Neutrophil (primary cell): ENCODE measurements around the gene HEBP1.

Source experiments
- H3K27ac ChIP-seq: fragments of 200-600 bp; sonication (generic); 2 replicates; pipeline ENCODE4 v1.5.1; 2016; ENCODE audit warnings: mild to moderate bottlenecking, moderate library complexity
- H3K27me3 ChIP-seq: fragments of 200-600 bp; sonication (generic); 2 replicates; pipeline ENCODE4 v1.6.0; 2016; ENCODE audit warnings: mild to moderate bottlenecking
- H3K36me3 ChIP-seq: fragments of 200-600 bp; sonication (generic); 2 replicates; pipeline ENCODE4 v1.5.1; 2017
- H3K4me1 ChIP-seq, 2 experiments: fragments of 200-600 bp in 1 of 2; sonication (generic) in 1 of 2; 1 replicate in 1 of 2; 2 replicates in 1 of 2; pipeline versions ENCODE4 v1.5.1 to v1.6.1; 2013 to 2016; ENCODE audit warnings: low read depth in 1 of 2, low read length in 1 of 2, mild to moderate bottlenecking in 1 of 2, moderate library complexity in 1 of 2; ENCODE audit not compliant: control insufficient read depth in 1 of 2, insufficient read depth in 1 of 2
- H3K4me3 ChIP-seq, 2 experiments: fragments of 200-600 bp in 1 of 2; sonication (generic) in 1 of 2; 1 replicate in 1 of 2; 2 replicates in 1 of 2; pipeline ENCODE4 v1.5.1; 2013 to 2016; ENCODE audit warnings: low read depth in 1 of 2, low read length in 1 of 2, mild to moderate bottlenecking in 1 of 2, moderate library complexity in 1 of 2
- H3K9me3 ChIP-seq: fragments of 200-600 bp; sonication (generic); 2 replicates; pipeline ENCODE4 v1.5.1; 2016
- CTCF ChIP-seq: fragments of 200-600 bp; sonication (generic); IDR thresholded peaks from 2 replicates; pipeline ENCODE4 v1.5.1; 2016; ENCODE audit warnings: antibody characterized with exemption

HEBP1 gene

GRCh38 chr12:12925388-12925787, 74.7 kb downstream of the HEBP1 start:
- no peak overlapping the region for H3K4me3 ChIP-seq
- H3K27ac ChIP-seq = no peak overlapping the region
- TF ChIP-seq CTCF = no peak
- no peaks in the 10 kb centered on the region for H3K4me1 ChIP-seq
- no peaks in the 10 kb centered on the region for H3K27me3 ChIP-seq
- no peaks in the 10 kb centered on the region for H3K36me3 ChIP-seq
- no peaks in the 10 kb centered on the region for H3K9me3 ChIP-seq
